Cardiac muscle cell (in vitro differentiated cells and primary cell): ENCODE measurements around the gene FBXL19. TPM values are rescaled to one million over a fixed set of nuclear protein-coding genes. Genes with fewer than 3 reads are reported as not detected.

Source experiments
- DNase-seq, 2 donors: peaks; one replicate each; pipeline versions ENCODE4 v3.0.0 to v3.0.0-alpha.2; 2010 to 2017; ENCODE audit warnings: low read depth in 1 of 2, low spot score in 1 of 2
- H3K27ac ChIP-seq: fragments of 200-600 bp; sonication (generic); 2 replicates; pipeline ENCODE4 v1.5.1; 2016
- H3K27me3 ChIP-seq: fragments of 200-600 bp; sonication (generic); 2 replicates; pipeline ENCODE4 v1.6.0; 2016; ENCODE audit warnings: control low read depth
- H3K36me3 ChIP-seq: fragments of 200-600 bp; sonication (generic); 2 replicates; pipeline ENCODE4 v1.5.1; 2016; ENCODE audit warnings: control low read depth
- H3K4me1 ChIP-seq: fragments of 200-600 bp; sonication (generic); 2 replicates; pipeline ENCODE4 v1.8.1; 2017; ENCODE audit warnings: low read depth, mild to moderate bottlenecking, mixed run types
- H3K4me3 ChIP-seq: fragments of 200-600 bp; sonication (generic); 2 replicates; pipeline ENCODE4 v1.5.1; 2016; ENCODE audit warnings: mild to moderate bottlenecking
- H3K9me3 ChIP-seq: fragments of 200-600 bp; sonication (generic); 2 replicates; pipeline ENCODE4 v1.5.1; 2017; ENCODE audit warnings: low read depth, mild to moderate bottlenecking, control low read depth
- polyA plus RNA-seq: library from polyadenylated mRNA; unstranded; fragments of >200 nt; fragmentation: Nextera tagmentation; extraction: Ambion mirVana; gene quantifications from 2 replicates; pipeline ENCODE4 v1.2.1, GENCODE V29; 2016
- total RNA-seq: library from RNA; depleted of rRNA; stranded (reverse); fragments of >200 nt; gene quantifications from 2 replicates; pipeline ENCODE4 v1.2.3, GENCODE V29; 2016
- TF ChIP-seq, protein P1 (sequence below): IDR thresholded peaks from 2 replicates; pipeline ENCODE4 v1.5.1; 2012; ENCODE audit warnings: low read depth, mild to moderate bottlenecking, low read length

The FBXL19 gene
- total and polyA plus RNA-seq, 2 experiments from 2014 or later = 4.0 to 60.0 TPM

DNA sequence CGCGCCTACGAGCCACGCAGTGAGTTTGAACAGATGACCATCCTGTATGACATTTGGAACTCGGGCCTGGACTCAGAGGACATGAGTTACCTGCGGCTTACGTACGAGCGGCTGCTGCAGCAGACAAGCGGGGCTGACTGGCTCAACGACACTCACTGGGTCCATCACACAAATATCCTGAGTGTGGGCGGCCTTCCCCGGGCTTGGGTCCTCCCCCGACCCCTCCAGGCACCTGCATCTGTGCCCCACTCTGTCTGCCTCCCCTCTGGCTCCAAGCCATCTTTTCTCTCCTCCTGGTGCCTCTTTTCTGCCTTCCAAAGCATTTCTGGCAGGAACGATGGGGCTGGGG, 56.6 kb downstream of the FBXL19 start:
- DNase-seq = no peak
- Histone ChIP-seq H3K36me3 (peaks cover 45% of the 10 kb centered on the region), H3K9me3 (no peaks in the 10 kb centered on the region), H3K4me1 (no peaks in the 10 kb centered on the region), H3K27me3 (no peaks in the 10 kb centered on the region), H3K4me3 (no peak overlapping the region), H3K27ac (no peak overlapping the region)
- TF ChIP-seq, protein P1, sequence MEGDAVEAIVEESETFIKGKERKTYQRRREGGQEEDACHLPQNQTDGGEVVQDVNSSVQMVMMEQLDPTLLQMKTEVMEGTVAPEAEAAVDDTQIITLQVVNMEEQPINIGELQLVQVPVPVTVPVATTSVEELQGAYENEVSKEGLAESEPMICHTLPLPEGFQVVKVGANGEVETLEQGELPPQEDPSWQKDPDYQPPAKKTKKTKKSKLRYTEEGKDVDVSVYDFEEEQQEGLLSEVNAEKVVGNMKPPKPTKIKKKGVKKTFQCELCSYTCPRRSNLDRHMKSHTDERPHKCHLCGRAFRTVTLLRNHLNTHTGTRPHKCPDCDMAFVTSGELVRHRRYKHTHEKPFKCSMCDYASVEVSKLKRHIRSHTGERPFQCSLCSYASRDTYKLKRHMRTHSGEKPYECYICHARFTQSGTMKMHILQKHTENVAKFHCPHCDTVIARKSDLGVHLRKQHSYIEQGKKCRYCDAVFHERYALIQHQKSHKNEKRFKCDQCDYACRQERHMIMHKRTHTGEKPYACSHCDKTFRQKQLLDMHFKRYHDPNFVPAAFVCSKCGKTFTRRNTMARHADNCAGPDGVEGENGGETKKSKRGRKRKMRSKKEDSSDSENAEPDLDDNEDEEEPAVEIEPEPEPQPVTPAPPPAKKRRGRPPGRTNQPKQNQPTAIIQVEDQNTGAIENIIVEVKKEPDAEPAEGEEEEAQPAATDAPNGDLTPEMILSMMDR = no peak

DNA sequence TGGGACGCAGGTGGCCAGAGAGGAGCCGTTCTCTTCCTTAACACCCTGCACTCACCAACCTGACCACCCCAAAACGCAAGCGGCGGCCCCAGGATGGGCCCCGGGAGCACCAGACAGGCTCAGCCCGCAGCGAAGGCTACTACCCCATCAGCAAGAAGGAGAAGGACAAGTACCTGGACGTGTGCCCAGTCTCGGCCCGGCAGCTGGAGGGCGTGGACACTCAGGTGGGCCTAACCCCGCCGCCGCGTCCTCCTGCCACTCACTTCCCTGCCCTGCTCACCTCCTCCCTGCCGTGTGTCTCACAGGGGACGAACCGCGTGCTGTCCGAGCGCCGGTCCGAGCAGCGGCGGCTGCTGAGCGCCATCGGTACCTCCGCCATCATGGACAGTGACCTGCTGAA, 57.1 kb downstream of the FBXL19 start:
- TF ChIP-seq, protein P1 = no peak
- Histone ChIP-seq H3K4me3 (no peak overlapping the region), H3K9me3 (no peaks in the 10 kb centered on the region), H3K4me1 (peaks cover 4% of the 10 kb centered on the region), H3K27me3 (no peaks in the 10 kb centered on the region), H3K27ac (no peak overlapping the region), H3K36me3 (peaks cover 45% of the 10 kb centered on the region)
- no peak for DNase-seq

DNA sequence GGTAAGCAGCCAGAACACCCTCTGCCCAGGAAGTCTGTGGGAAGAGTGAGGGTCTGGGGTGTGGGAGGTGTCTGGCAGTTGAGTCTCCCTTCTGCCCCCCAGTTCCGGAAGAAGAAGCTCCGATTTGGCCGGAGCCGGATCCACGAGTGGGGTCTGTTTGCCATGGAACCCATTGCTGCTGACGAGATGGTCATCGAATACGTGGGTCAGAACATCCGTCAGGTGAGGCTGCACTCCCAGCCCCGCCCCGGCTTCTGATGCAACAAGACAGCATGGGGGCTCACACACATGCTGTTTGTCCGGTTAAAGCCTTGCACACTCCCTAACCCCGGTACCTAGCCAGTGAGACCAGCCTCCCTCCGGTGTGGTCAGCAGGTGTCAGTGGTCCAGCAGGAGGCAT, 57.6 kb downstream of the FBXL19 start:
- Histone ChIP-seq H3K9me3 (no peaks in the 10 kb centered on the region), H3K4me3 (no peak overlapping the region), H3K4me1 (peaks cover 6% of the 10 kb centered on the region), H3K36me3 (peaks cover 39% of the 10 kb centered on the region), H3K27me3 (no peaks in the 10 kb centered on the region), H3K27ac (no peak overlapping the region)
- TF ChIP-seq, protein P1 = no peak
- no peak for DNase-seq

DNA sequence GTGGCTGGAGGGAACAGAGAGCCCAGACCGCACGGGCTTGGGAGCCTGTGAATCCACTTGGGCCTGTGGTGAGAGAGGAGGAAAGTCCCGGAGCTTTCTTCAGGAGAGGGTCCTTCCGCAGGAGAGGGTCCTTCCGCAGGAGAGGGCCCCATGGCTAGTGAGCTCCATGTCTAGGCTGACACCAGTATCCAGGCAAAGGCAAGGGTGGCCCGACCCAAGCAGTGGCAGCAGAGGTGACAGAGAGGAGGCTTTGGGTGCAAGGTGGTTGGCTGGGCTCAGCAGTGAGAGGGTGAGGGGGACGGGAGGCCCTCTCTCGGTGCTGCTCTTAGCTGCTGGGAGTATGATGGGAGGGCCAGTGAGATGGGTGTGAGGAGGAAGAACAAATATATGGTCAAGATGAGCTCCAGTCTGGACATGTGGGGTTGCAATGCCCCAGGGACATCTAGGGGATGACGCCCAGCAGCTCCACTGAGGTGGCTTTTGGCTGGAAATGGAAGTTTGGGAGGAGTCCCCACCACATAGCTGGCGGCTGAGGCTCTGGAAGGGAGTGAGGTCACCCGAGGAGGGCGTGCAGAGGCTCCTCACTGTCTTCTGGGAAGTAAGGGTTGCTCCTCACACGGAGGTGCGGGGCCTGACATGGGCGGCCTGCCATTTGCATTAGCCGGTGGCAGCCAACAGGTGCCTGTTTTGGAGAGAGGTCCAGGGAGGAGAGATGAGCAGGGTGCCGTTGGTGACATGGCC, 59.3 kb downstream of the FBXL19 start:
- H3K9me3 ChIP-seq = no peaks in the 10 kb centered on the region
- H3K36me3 ChIP-seq = peaks cover 28% of the 10 kb centered on the region
- DNase-seq = no peak
- H3K4me1 ChIP-seq = peaks cover 6% of the 10 kb centered on the region
- TF ChIP-seq, protein P1 = no peak
- no peak overlapping the region for H3K4me3 ChIP-seq
- no peaks in the 10 kb centered on the region for H3K27me3 ChIP-seq
- H3K27ac ChIP-seq = no peak overlapping the region

DNA sequence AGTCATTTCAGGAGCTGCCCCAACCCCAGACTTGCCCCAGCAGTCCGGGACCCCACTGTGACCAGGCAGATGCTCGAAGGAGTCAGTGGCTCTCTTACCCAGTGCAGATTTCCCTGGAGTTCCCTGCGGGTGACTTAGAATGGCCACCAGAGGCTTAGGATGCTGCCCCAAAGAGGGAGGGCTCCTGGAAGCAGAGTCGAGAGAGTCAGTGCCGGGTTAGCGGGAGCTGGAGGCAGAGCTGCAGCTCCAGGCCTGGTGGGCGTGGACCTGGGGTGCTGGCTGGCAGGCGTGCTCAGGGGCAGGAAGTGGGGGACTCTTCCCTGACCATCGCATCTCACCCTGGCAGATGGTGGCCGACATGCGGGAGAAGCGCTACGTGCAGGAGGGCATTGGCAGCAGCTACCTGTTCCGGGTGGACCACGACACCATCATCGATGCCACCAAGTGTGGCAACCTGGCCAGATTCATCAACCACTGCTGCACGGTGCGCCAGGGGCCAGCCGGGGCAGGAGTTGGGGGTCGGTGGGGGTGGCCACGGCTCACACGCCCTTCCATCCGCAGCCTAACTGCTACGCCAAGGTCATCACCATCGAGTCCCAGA, 60.0 kb downstream of the FBXL19 start:
- Histone ChIP-seq H3K27ac (no peak overlapping the region), H3K27me3 (no peaks in the 10 kb centered on the region), H3K4me1 (peaks cover 6% of the 10 kb centered on the region), H3K36me3 (peaks cover 28% of the 10 kb centered on the region), H3K9me3 (no peaks in the 10 kb centered on the region), H3K4me3 (no peak overlapping the region)
- TF ChIP-seq, protein P1 = no peak
- DNase-seq = no peak
